GM20431 (cell line): ENCODE results near the gene SPOCK3.
"Not testable (repeated sequence)": the region's sequence is repeated elsewhere in the genome, so short reads cannot be mapped to it uniquely, and the experiment has no call there.

Experiments used
- in situ Hi-C: fragments of 300-500 bp; cut with MseI, MboI; formaldehyde crosslinking; loops from one replicate; pipeline ENCODE4 v1.15.0; 2020; ENCODE audit warnings: low sequenced_read_pairs; ENCODE audit not compliant: unreplicated experiment

SPOCK3 gene

GRCh38 chr4:166980419-166980818 lies 253.9 kb downstream of the SPOCK3 start:
- in situ Hi-C loops, result no loop called here

- in situ Hi-C loops, result no loop called here
Measured at GRCh38 chr4:166977596-166977995, 256.7 kb downstream of the SPOCK3 start.

- in situ Hi-C loops, result no loop called here
Measured at GRCh38 chr4:166972071-166972470, 262.2 kb downstream of the SPOCK3 start.

GRCh38 chr4:166968219-166968618 lies 266.1 kb downstream of the SPOCK3 start:
- in situ Hi-C loops, result not testable (repeated sequence)

GRCh38 chr4:166965562-166965961 lies 268.7 kb downstream of the SPOCK3 start:
- in situ Hi-C loops, result no loop called here

- in situ Hi-C loops, result no loop called here
Measured at GRCh38 chr4:166957451-166957850, 276.8 kb downstream of the SPOCK3 start.

- in situ Hi-C loops, result no loop called here
Measured at GRCh38 chr4:166956484-166956883, 277.8 kb downstream of the SPOCK3 start.

- in situ Hi-C loops, result no loop called here
Measured at GRCh38 chr4:166941629-166942028, 292.7 kb downstream of the SPOCK3 start.

GRCh38 chr4:166930464-166930863 lies 303.8 kb downstream of the SPOCK3 start:
- in situ Hi-C loops, result no loop called here

- in situ Hi-C loops, result no loop called here
Measured at GRCh38 chr4:166924424-166924823, 309.9 kb downstream of the SPOCK3 start.

GRCh38 chr4:166913926-166914325 lies 320.4 kb downstream of the SPOCK3 start:
- in situ Hi-C loops, result no loop called here

GRCh38 chr4:166903408-166903807 lies 330.9 kb downstream of the SPOCK3 start:
- in situ Hi-C loops, result no loop called here

GRCh38 chr4:166902941-166903340 lies 331.4 kb downstream of the SPOCK3 start:
- in situ Hi-C loops, result no loop called here

GRCh38 chr4:166896254-166896653 lies 338.0 kb downstream of the SPOCK3 start:
- in situ Hi-C loops, result no loop called here

GRCh38 chr4:166895771-166896170 lies 338.5 kb downstream of the SPOCK3 start:
- in situ Hi-C loops, result no loop called here

- in situ Hi-C loops, result no loop called here
Measured at GRCh38 chr4:166887457-166887856, 346.8 kb downstream of the SPOCK3 start.

- in situ Hi-C loops, result no loop called here
Measured at GRCh38 chr4:166886718-166887117, 347.6 kb downstream of the SPOCK3 start.

GRCh38 chr4:166882221-166882620 lies 352.1 kb downstream of the SPOCK3 start:
- in situ Hi-C loops, result no loop called here

GRCh38 chr4:166875821-166876220 lies 358.5 kb downstream of the SPOCK3 start:
- in situ Hi-C loops, result no loop called here

GRCh38 chr4:166862032-166862431 lies 372.3 kb downstream of the SPOCK3 start:
- in situ Hi-C loops, result no loop called here

GRCh38 chr4:166850398-166850797 lies 383.9 kb downstream of the SPOCK3 start:
- in situ Hi-C loops, result not testable (repeated sequence)

GRCh38 chr4:166846939-166847338 lies 387.4 kb downstream of the SPOCK3 start:
- in situ Hi-C loops, result no loop called here

GRCh38 chr4:166842795-166843261 lies 391.5 kb downstream of the SPOCK3 start:
- in situ Hi-C loops, result no loop called here
